CD4-positive, alpha-beta memory T cell (primary cell): ENCODE data around the gene TSR2. TPM values are rescaled to one million over a fixed set of nuclear protein-coding genes. Genes with fewer than 3 reads are reported as not detected.

Experiments used
- CTCF ChIA-PET: fragments of 350-600 bp; sonication (Branson Sonifier 250); formaldehyde crosslinking; loops from one replicate; lab custom pipeline; 2021; ENCODE audit warnings: inconsistent platforms; ENCODE audit not compliant: partially characterized antibody; lab: Charles Lee
- POLR2A ChIA-PET: fragments of 350-600 bp; sonication (Branson Sonifier 250); formaldehyde crosslinking; loops from one replicate; lab custom pipeline; 2021; ENCODE audit not compliant: partially characterized antibody; lab: Charles Lee
- DNase-seq, 5 donors: peaks; one replicate each; pipeline versions ENCODE4 v3.0.0 to v3.0.0-alpha.2; 2020 to 2022; ENCODE audit warnings: mixed read lengths in 1 of 5
- H3K27ac ChIP-seq: one replicate; pipeline ENCODE4 v1.7.0; 2013; ENCODE audit warnings: low read depth, low read length
- H3K27me3 ChIP-seq: 2 replicates; pipeline ENCODE4 v1.7.0; 2013; ENCODE audit warnings: mild to moderate bottlenecking, low read length, moderate library complexity; ENCODE audit not compliant: insufficient read depth
- H3K36me3 ChIP-seq: 2 replicates; pipeline ENCODE4 v1.7.0; 2013; ENCODE audit warnings: mild to moderate bottlenecking, low read length, moderate library complexity; ENCODE audit not compliant: insufficient read depth
- H3K4me1 ChIP-seq: 2 replicates; pipeline ENCODE4 v1.7.0; 2013; ENCODE audit warnings: mild to moderate bottlenecking, low read length, moderate library complexity; ENCODE audit not compliant: insufficient read depth
- H3K4me3 ChIP-seq, 2 donors: one replicate each; pipeline ENCODE4 v1.7.0; 2013; ENCODE audit warnings: low read length in 2 of 2, mild to moderate bottlenecking in 1 of 2
- H3K9me3 ChIP-seq, 2 donors: one replicate each; pipeline ENCODE4 v1.7.0; 2013; ENCODE audit warnings: low read length in 2 of 2, control low read depth in 1 of 2; ENCODE audit not compliant: control insufficient read depth in 1 of 2
- H3K27ac Mint-ChIP-seq, 7 donors: one replicate each; pipeline ENCODE4 v1.8.0; 2020 to 2021; ENCODE audit warnings: mixed read lengths in 7 of 7, mild to moderate bottlenecking in 6 of 7, inconsistent platforms in 3 of 7, moderate library complexity in 3 of 7
- H3K27me3 Mint-ChIP-seq, 2 donors: one replicate each; pipeline ENCODE4 v1.8.0; 2020 to 2021; ENCODE audit warnings: mixed read lengths in 2 of 2
- H3K36me3 Mint-ChIP-seq, 2 donors: one replicate each; pipeline ENCODE4 v1.8.0; 2020 to 2021; ENCODE audit warnings: mixed read lengths in 2 of 2, inconsistent platforms in 1 of 2, mild to moderate bottlenecking in 1 of 2
- H3K4me1 Mint-ChIP-seq, 4 donors: one replicate each; pipeline ENCODE4 v1.8.0; 2020 to 2021; ENCODE audit warnings: mixed read lengths in 4 of 4, mild to moderate bottlenecking in 1 of 4
- H3K4me3 Mint-ChIP-seq, 8 donors: one replicate each; pipeline ENCODE4 v1.8.0; 2020 to 2021; ENCODE audit warnings: mixed read lengths in 8 of 8, mild to moderate bottlenecking in 7 of 8, moderate library complexity in 6 of 8, inconsistent platforms in 3 of 8
- H3K9me3 Mint-ChIP-seq, 8 donors: one replicate each; pipeline ENCODE4 v1.8.0; 2020 to 2021; ENCODE audit warnings: mixed read lengths in 8 of 8, mild to moderate bottlenecking in 5 of 8, inconsistent platforms in 3 of 8, moderate library complexity in 1 of 8
- intact Hi-C: fragments of 100-400 bp; cut with micrococcal nuclease; formaldehyde crosslinking; loops from one replicate; pipeline ENCODE4 v1.15.1; 2023
- polyA plus RNA-seq, 2 donors: library from polyadenylated mRNA; unstranded; fragments of 300-500 nt; fragmentation: Illumina TruSeq; gene quantifications; one replicate each; pipeline ENCODE4 v1.2.3, GENCODE V29; 2021
- total RNA-seq, 2 experiments: library from RNA; stranded (reverse); gene quantifications; one replicate each; pipeline ENCODE4 v1.2.3, GENCODE V29; 2021

The TSR2 gene
- total RNA-seq (10 to 100 TPM; 39.2 to 42.1 TPM), polyA plus RNA-seq (10 to 100 TPM; 65.8 to 78.1 TPM)

- peak within 1 kb of the TSS; percentile 69 to 81 for H3K4me3 ChIP-seq
- peaks cover 26% of the 10 kb centered on the region for H3K4me1 ChIP-seq
- H3K9me3 ChIP-seq, result no peaks in the 10 kb centered on the region
- peak within 1 kb of the TSS; percentile 75 for H3K27ac ChIP-seq
- ChIA-PET CTCF (interaction anchor here (1.5 kb wide), 1 partner anchor 90 kb away, joined by 3 read pairs; the partner anchor contains the start of gene GNL3L), POLR2A (interaction anchor here (0.6 to 2.8 kb wide), 9 partner anchors 9 to 1215 kb away, joined by 3 to 21 read pairs (median 7); partner anchors contain the start of genes APEX2, FAM120C, GNL3L and PHF8)
- H3K27ac Mint-ChIP-seq, result peak within 1 kb of the TSS; percentile 84 to 92 (median 90)
- peaks cover 15 to 35% (median 25%) of the 10 kb centered on the region in 4 donors for H3K4me1 Mint-ChIP-seq
- peak within 1 kb of the TSS; percentile 86 to 97 (median 93) for H3K4me3 Mint-ChIP-seq
- no peaks in the 10 kb centered on the region for H3K27me3 ChIP-seq
- peaks cover 4 to 35% of the 10 kb centered on the region in 2 donors for H3K36me3 Mint-ChIP-seq
- H3K36me3 ChIP-seq, result peaks cover 11% of the 10 kb centered on the region
- peak; percentile 76 to 88 (median 80) for DNase-seq
- H3K9me3 Mint-ChIP-seq, result no peaks in the 10 kb centered on the region
- intact Hi-C loops, result loop anchor here (1.0 to 10.0 kb wide), 5 partner anchors 90 to 396 kb away; partner anchors contain the start of genes FAM120C, GNL3L, MAGED2 and PHF8
- no peaks in the 10 kb centered on the region for H3K27me3 Mint-ChIP-seq
Observed at GRCh38 chrX:54439960-54440871, at the start of gene TSR2. Gene TSR2 (plus strand): TSS chrX:54440404. CDS start chrX:54440422, 18 bp downstream.

- Histone ChIP-seq H3K4me3 (no peak overlapping the region), H3K27me3 (no peaks in the 10 kb centered on the region), H3K4me1 (no peaks in the 10 kb centered on the region), H3K27ac (no peak overlapping the region), H3K9me3 (no peaks in the 10 kb centered on the region), H3K36me3 (no peaks in the 10 kb centered on the region)
- no peaks in the 10 kb centered on the region for H3K27me3 Mint-ChIP-seq
- intact Hi-C loops, result no loop called here
- ChIA-PET POLR2A (interaction anchor here (0.6 kb wide), 1 partner anchor 38 kb away, joined by 3 read pairs; no protein-coding TSS in a partner anchor), CTCF (no interaction called here)
- H3K36me3 Mint-ChIP-seq, result no peaks in the 10 kb centered on the region
- DNase-seq, result no peak
- no peak overlapping the region for H3K4me3 Mint-ChIP-seq
- no peaks in the 10 kb centered on the region for H3K4me1 Mint-ChIP-seq
- H3K9me3 Mint-ChIP-seq, result no peaks in the 10 kb centered on the region
- no peak overlapping the region for H3K27ac Mint-ChIP-seq
Observed at GRCh38 chrX:54397113-54397512, 43.1 kb upstream of the TSR2 start.

- Mint-ChIP-seq H3K27ac (no peak overlapping the region), H3K4me1 (peaks cover 4 to 14% (median 8%) of the 10 kb centered on the region in 4 donors), H3K27me3 (peaks cover 4 to 9% of the 10 kb centered on the region in 2 donors), H3K9me3 (no peaks in the 10 kb centered on the region), H3K4me3 (peak overlapping the region in 2 of 8 donors; percentile 25 to 49), H3K36me3 (no peaks in the 10 kb centered on the region)
- peaks cover 11% of the 10 kb centered on the region for H3K4me1 ChIP-seq
- CTCF ChIA-PET, result no interaction called here
- no peak overlapping the region for H3K27ac ChIP-seq
- H3K36me3 ChIP-seq, result no peaks in the 10 kb centered on the region
- POLR2A ChIA-PET, result no interaction called here
- no peaks in the 10 kb centered on the region for H3K9me3 ChIP-seq
- H3K27me3 ChIP-seq, result no peaks in the 10 kb centered on the region
- DNase-seq, result no peak
- intact Hi-C loops, result no loop called here
- no peak overlapping the region for H3K4me3 ChIP-seq
Observed at GRCh38 chrX:54407266-54407665, 32.9 kb upstream of the TSR2 start.

DNA sequence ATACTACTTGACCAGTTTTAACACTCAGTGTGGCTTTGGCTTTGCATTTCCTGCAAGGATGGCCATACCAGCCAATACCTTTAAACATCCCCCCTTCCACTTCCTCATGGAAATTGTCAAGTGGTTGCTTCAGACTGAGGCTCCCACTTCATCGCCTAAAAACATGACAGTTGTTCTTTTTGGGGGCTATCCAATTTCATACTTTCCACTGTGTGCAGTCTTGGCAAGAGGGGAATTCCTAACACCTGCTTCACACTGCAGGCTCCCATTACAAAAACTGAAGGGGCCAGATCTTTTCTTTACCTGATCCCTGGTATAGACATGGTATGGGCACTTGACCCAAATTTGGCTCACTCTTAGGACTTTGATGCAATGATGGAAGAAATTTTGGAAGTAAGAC, 28.5 kb upstream of the TSR2 start:
- Histone ChIP-seq H3K4me1 (peaks cover 11% of the 10 kb centered on the region), H3K27ac (no peak overlapping the region), H3K9me3 (no peaks in the 10 kb centered on the region), H3K4me3 (no peak overlapping the region), H3K36me3 (no peaks in the 10 kb centered on the region), H3K27me3 (no peaks in the 10 kb centered on the region)
- Mint-ChIP-seq H3K27ac (no peak overlapping the region), H3K4me1 (peaks cover 9 to 17% (median 13%) of the 10 kb centered on the region in 4 donors), H3K27me3 (peaks cover 2 to 11% of the 10 kb centered on the region in 2 donors), H3K4me3 (no peak overlapping the region), H3K9me3 (no peaks in the 10 kb centered on the region), H3K36me3 (no peaks in the 10 kb centered on the region)
- no peak for DNase-seq
- ChIA-PET CTCF (no interaction called here), POLR2A (no interaction called here)
- intact Hi-C loops, result no loop called here

DNA sequence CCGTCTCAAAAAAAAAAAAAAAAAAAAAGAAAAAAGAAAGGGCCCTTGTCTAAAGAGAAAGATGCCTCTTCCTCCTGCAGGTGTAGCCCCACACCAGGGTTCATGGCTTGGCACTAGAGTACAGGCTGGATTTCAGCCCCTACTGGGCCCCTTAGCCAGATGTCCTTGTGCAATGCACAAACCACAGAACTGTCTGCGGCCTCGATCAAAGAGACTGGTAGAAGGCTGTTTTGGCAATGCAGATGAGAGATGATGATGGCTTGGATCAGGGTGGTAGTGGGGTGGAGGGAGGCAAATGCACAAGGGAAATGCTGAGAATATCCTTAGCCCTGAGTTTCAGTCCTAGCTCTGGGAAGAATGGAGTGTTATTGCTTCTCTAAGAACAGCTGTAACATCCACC, 26.5 kb upstream of the TSR2 start:
- intact Hi-C loops, result no loop called here
- Mint-ChIP-seq H3K27ac (no peak overlapping the region), H3K4me1 (peaks cover 7 to 17% (median 8%) of the 10 kb centered on the region in 4 donors), H3K9me3 (no peaks in the 10 kb centered on the region), H3K4me3 (peak overlapping the region in 1 of 8 donors; percentile 20), H3K36me3 (no peaks in the 10 kb centered on the region), H3K27me3 (peaks cover 5 to 16% of the 10 kb centered on the region in 2 donors)
- H3K4me1 ChIP-seq, result peaks cover 6% of the 10 kb centered on the region
- DNase-seq, result no peak
- no peak overlapping the region for H3K4me3 ChIP-seq
- H3K36me3 ChIP-seq, result no peaks in the 10 kb centered on the region
- H3K27ac ChIP-seq, result no peak overlapping the region
- ChIA-PET POLR2A (no interaction called here), CTCF (no interaction called here)
- no peaks in the 10 kb centered on the region for H3K9me3 ChIP-seq
- H3K27me3 ChIP-seq, result no peaks in the 10 kb centered on the region

GRCh38 chrX:54415534-54416350, 24.5 kb upstream of the TSR2 start:
- Mint-ChIP-seq H3K27ac (no peak overlapping the region), H3K4me3 (peak overlapping the region in 1 of 8 donors; percentile 32), H3K36me3 (no peaks in the 10 kb centered on the region), H3K4me1 (peaks cover 0 to 10% (median 5%) of the 10 kb centered on the region in 4 donors), H3K27me3 (peaks cover 5 to 22% of the 10 kb centered on the region in 2 donors), H3K9me3 (no peaks in the 10 kb centered on the region)
- peak in 1 of 5 donors; percentile 5 for DNase-seq
- H3K27me3 ChIP-seq, result no peaks in the 10 kb centered on the region
- POLR2A ChIA-PET, result no interaction called here
- H3K4me3 ChIP-seq, result no peak overlapping the region
- no peaks in the 10 kb centered on the region for H3K9me3 ChIP-seq
- intact Hi-C loops, result no loop called here
- no peaks in the 10 kb centered on the region for H3K36me3 ChIP-seq
- CTCF ChIA-PET, result no interaction called here
- no peak overlapping the region for H3K27ac ChIP-seq
- no peaks in the 10 kb centered on the region for H3K4me1 ChIP-seq
